Peyer's patch (tissue), 4 donors: ENCODE measurements around the gene MACROD2. TPM values are rescaled to one million over a fixed set of nuclear protein-coding genes. Genes with fewer than 3 reads are reported as not detected.

Source experiments
- DNase-seq, 3 donors: peaks; one replicate each; pipeline ENCODE4 v3.0.0-alpha.2; 2017 to 2019
- H3K27ac ChIP-seq, 4 donors: fragments of 200-600 bp; sonication (generic); one replicate each; pipeline ENCODE4 v1.5.1; 2016 to 2019
- H3K27me3 ChIP-seq, 2 donors: fragments of 200-600 bp; sonication (generic); one replicate each; pipeline ENCODE4 v1.5.1; 2019
- H3K36me3 ChIP-seq, 3 donors: fragments of 200-600 bp; sonication (generic); one replicate each; pipeline ENCODE4 v1.5.1; 2016 to 2019
- H3K4me1 ChIP-seq, 4 donors: fragments of 200-600 bp; sonication (generic); one replicate each; pipeline ENCODE4 v1.5.1; 2016 to 2019
- H3K4me3 ChIP-seq, 4 donors: fragments of 200-600 bp; sonication (generic); 1 replicate in 3 of 4; 2 replicates in 1 of 4; pipeline ENCODE4 v1.5.1; 2016 to 2019; ENCODE audit warnings: mild to moderate bottlenecking in 1 of 4
- H3K9me3 ChIP-seq, 4 donors: fragments of 200-600 bp; sonication (generic); one replicate each; pipeline ENCODE4 v1.5.1; 2016 to 2019; ENCODE audit warnings: mild to moderate bottlenecking in 1 of 4
- CTCF ChIP-seq, 6 experiments: fragments of 450-650 bp in 4 of 6; fragments of 200-600 bp in 2 of 6; sonication (generic) in 1 of 6; IDR thresholded peaks; one replicate each; pipeline ENCODE4 v1.5.1; 2017 to 2019; ENCODE audit warnings: antibody characterized with exemption in 6 of 6, mild to moderate bottlenecking in 3 of 6, moderate library complexity in 1 of 6
- POLR2A ChIP-seq, 2 donors: fragments of 450-650 bp; IDR thresholded peaks; one replicate each; pipeline ENCODE4 v1.5.1; 2017; ENCODE audit warnings: antibody characterized with exemption in 2 of 2, mild to moderate bottlenecking in 2 of 2, moderate library complexity in 2 of 2
- total RNA-seq, 4 donors: library from RNA; depleted of rRNA; stranded (reverse); fragments of >200 nt; gene quantifications; one replicate each; pipeline ENCODE4 v1.1.0, GENCODE V29; 2016

MACROD2 gene
- total RNA-seq, 4 donors from 2014 or later: 2.5 to 10.7 (median 6.5) TPM

GRCh38 chr20:15065794-15066193, 1070.5 kb downstream of the MACROD2 start:
- TF ChIP-seq POLR2A (IDR thresholded peaks at IDR 0.05): no peak
- TF ChIP-seq CTCF (IDR thresholded peaks at IDR 0.05): no peak
- no peaks in the 10 kb centered on the region for H3K4me1 ChIP-seq
- no peak for DNase-seq
- no peak overlapping the region for H3K4me3 ChIP-seq
- no peak overlapping the region for H3K27ac ChIP-seq
- no peaks in the 10 kb centered on the region for H3K36me3 ChIP-seq
- no peaks in the 10 kb centered on the region for H3K27me3 ChIP-seq
- no peaks in the 10 kb centered on the region for H3K9me3 ChIP-seq

DNA sequence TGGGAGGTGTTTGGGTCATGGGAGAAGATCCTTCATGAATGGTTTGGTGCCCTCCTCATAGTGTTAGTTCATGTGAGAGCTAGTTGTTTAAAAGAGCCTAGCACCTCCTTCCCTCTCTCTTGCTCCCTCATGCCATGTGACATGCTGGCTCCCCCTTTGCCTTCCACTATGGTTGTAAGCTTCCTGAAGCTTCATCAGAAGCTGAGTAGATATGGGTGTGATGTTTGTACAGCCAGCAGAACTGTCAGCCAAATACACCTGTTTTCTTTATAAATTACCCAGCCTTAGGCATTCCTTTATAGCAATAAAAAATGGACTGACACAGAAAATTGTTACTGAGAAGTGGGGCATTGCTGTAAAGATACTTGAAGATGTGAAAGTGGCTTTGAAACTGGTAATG, 1073.2 kb downstream of the MACROD2 start:
- H3K9me3 ChIP-seq: no peaks in the 10 kb centered on the region
- no peaks in the 10 kb centered on the region for H3K36me3 ChIP-seq
- TF ChIP-seq CTCF (IDR thresholded peaks at IDR 0.05): no peak
- TF ChIP-seq POLR2A (IDR thresholded peaks at IDR 0.05): no peak
- H3K27me3 ChIP-seq: no peaks in the 10 kb centered on the region
- DNase-seq: no peak
- no peak overlapping the region for H3K4me3 ChIP-seq
- H3K4me1 ChIP-seq: no peaks in the 10 kb centered on the region
- no peak overlapping the region for H3K27ac ChIP-seq

GRCh38 chr20:15069355-15069754, 1074.0 kb downstream of the MACROD2 start:
- TF ChIP-seq CTCF (IDR thresholded peaks at IDR 0.05) (no peak), POLR2A (IDR thresholded peaks at IDR 0.05) (no peak)
- Histone ChIP-seq H3K36me3 (no peaks in the 10 kb centered on the region), H3K9me3 (no peaks in the 10 kb centered on the region), H3K4me3 (no peak overlapping the region), H3K27me3 (no peaks in the 10 kb centered on the region), H3K4me1 (no peaks in the 10 kb centered on the region), H3K27ac (no peak overlapping the region)
- no peak for DNase-seq

DNA sequence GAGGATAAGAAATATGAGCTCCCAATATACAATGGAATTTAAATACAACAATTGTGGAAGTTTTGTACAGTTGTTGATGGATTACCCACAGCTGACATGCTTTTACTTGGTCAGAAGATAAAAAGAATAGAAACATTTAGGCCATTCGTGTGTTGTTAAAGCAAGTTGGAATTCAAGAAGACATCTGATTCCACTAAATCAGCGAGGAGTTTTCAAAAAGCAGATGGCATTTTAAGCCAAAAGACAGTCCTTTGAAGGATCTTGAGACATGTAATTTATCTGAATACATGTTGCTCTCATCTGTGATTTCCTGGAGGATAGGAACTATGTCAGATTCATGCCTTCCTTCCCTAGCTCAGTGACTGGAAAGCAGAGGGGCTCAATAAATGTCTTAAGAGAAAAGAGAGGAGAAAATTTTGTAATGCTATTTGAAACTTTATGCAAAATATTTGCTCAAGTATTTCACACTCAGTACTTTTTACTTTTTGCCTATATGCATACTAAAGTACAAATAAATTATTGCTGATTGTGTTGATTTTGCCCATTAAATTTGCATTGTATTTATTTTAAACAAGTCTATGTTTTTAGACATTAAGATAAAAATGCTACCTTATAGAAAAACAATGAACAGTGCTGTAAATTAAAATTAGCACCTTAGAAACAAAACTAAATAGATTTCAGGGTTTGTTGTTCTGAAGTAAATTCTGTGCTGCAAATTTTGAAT, 1075.9 kb downstream of the MACROD2 start:
- Histone ChIP-seq H3K4me3 (no peak overlapping the region), H3K27me3 (no peaks in the 10 kb centered on the region), H3K9me3 (no peaks in the 10 kb centered on the region), H3K27ac (no peak overlapping the region), H3K4me1 (no peaks in the 10 kb centered on the region), H3K36me3 (no peaks in the 10 kb centered on the region)
- TF ChIP-seq POLR2A (IDR thresholded peaks at IDR 0.05) (no peak), CTCF (IDR thresholded peaks at IDR 0.05) (no peak)
- DNase-seq: no peak

DNA sequence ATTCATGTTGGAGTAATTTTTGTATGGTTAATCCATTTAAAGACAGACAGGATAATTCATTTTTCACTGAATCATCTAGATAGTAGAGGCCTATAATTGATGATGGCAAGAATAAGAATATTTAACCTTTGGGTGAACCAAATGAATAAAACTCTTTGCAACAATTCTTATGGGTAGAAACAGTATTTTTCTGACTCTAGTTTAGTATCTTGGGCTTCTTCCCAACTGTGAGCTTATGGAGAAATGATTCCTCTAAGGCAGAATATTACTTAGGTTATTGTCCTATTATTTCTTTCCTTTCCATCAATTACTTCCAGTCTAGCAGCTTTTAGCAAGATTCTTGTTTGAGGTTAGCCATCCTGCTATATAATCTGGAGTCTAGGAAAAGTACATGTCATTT, 1077.0 kb downstream of the MACROD2 start:
- no peak for TF ChIP-seq POLR2A (IDR thresholded peaks at IDR 0.05)
- TF ChIP-seq CTCF (IDR thresholded peaks at IDR 0.05): no peak
- DNase-seq: no peak
- Histone ChIP-seq H3K9me3 (no peaks in the 10 kb centered on the region), H3K36me3 (no peaks in the 10 kb centered on the region), H3K4me3 (no peak overlapping the region), H3K27ac (no peak overlapping the region), H3K27me3 (no peaks in the 10 kb centered on the region), H3K4me1 (no peaks in the 10 kb centered on the region)

- H3K36me3 ChIP-seq: no peaks in the 10 kb centered on the region
- H3K27ac ChIP-seq: no peak overlapping the region
- H3K27me3 ChIP-seq: no peaks in the 10 kb centered on the region
- H3K9me3 ChIP-seq: no peaks in the 10 kb centered on the region
- H3K4me3 ChIP-seq: no peak overlapping the region
- no peak for DNase-seq
- TF ChIP-seq CTCF (IDR thresholded peaks at IDR 0.05): no peak
- TF ChIP-seq POLR2A (IDR thresholded peaks at IDR 0.05): no peak
- H3K4me1 ChIP-seq: no peaks in the 10 kb centered on the region
Observed at GRCh38 chr20:15075586-15075985, 1080.3 kb downstream of the MACROD2 start.
